ENCODE measurements around the gene YPEL1.

DNA sequence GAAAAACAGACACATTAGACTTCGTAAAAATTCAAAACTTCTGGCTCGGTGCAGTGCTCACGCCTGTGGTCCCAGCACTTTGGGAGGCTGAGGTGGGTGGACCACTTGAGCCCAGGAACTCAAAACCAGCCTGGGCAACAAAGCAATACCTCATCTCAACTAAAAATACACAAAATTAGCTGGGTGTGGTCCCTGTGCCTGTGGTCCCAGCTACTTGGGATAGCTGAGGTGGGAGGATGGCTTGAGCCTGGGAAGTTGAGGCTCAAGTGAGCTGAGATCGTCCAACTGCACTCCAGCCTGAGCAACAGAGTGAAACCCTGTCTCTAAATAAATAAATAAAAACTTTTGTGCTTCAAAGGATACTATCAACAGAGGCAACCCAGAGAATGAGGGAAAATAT, 23.7 kb downstream of the YPEL1 start:
- TF ChIP-seq POLR2AphosphoS5 (IDR thresholded peaks at IDR 0.05; ENCODE audit: low read depth, low read length) (no peak), POLR2A (IDR thresholded peaks at IDR 0.05; ENCODE audit: low read depth, low read length) (no peak), POU2F2 (IDR thresholded peaks at IDR 0.05; ENCODE audit: low read depth, low read length) (no peak), TAF1 (IDR thresholded peaks at IDR 0.05; ENCODE audit: low read depth, low read length) (no peak), PAX5 (IDR thresholded peaks at IDR 0.05; ENCODE audit: insufficient read depth, low read length, severe bottlenecking) (no peak), SPI1 (IDR thresholded peaks at IDR 0.05; ENCODE audit: low read depth, low read length) (no peak)

Data from GM12891 (cell line).